Measurements from ENCODE around the gene SORCS2.

DNA sequence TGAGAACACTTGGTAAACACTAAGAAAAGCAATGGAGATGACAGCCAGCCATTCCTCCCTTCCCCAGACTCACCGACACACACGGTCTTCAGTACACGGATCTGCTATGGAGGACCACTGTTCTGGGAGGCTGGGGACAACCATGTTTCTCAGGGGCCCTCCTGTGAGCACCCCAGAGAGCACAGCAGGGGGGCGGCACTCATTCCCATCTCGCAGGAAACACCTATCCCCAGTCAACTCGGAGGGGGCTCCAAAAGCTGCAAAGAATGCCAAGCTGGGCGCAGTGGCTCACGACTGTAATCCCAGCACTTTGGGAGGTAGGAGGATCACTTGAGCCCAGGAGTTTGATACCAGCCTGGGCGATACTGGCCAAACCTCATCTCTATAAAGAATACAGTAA is 575.2 kb downstream of the SORCS2 start:
- TF ChIP-seq CTCF (conservative IDR thresholded peaks at IDR 0.05; ENCODE audit: low read depth, low read length): no peak
- no peak for TF ChIP-seq EZH2 (IDR thresholded peaks at IDR 0.05; ENCODE audit: borderline replicate concordance, low read depth, low read length, poor library complexity, severe bottlenecking)

Data from A673 (cell line).